HG02759 (cell line): Measurements from ENCODE around the gene SSNA1.

Experiments used
- ATAC-seq: cut with Tn5 transposase; IDR thresholded peaks from one replicate; pipeline ENCODE4 v1.9.1; 2021; ENCODE audit warnings: mild to moderate bottlenecking, moderate library complexity; ENCODE audit not compliant: unreplicated experiment

The SSNA1 gene

GRCh38 chr9:137188490-137189296 is at the start of gene SSNA1, which contains the start of gene ANAPC2:
TSS of gene SSNA1 (plus strand) at chr9:137188676. CDS start at chr9:137188727, 51 bp downstream.
TSS of gene ANAPC2 (minus strand) at chr9:137188560. CDS start at chr9:137188532, 28 bp downstream.
- peak; percentile 88 for ATAC-seq

GRCh38 chr9:137138722-137139467 is 49.6 kb upstream of the SSNA1 start, which contains the start of gene GRIN1:
TSS of gene GRIN1 (plus strand) at chr9:137139154. CDS start at chr9:137139487, 333 bp downstream.
- ATAC-seq = no peak

- no peak for ATAC-seq
These were observed 48.9 kb upstream of the SSNA1 start for GRCh38 chr9:137139468-137140150.

GRCh38 chr9:137140151-137141012 is 48.1 kb upstream of the SSNA1 start:
- ATAC-seq = no peak

- ATAC-seq = no peak
These were observed 47.2 kb upstream of the SSNA1 start for GRCh38 chr9:137141050-137141810.

- no peak for ATAC-seq
These were observed 46.2 kb upstream of the SSNA1 start for GRCh38 chr9:137141976-137142936.

GRCh38 chr9:137143459-137143858 is 45.0 kb upstream of the SSNA1 start:
- ATAC-seq = no peak

- no peak for ATAC-seq
These were observed 42.5 kb upstream of the SSNA1 start for GRCh38 chr9:137145731-137146526.

- no peak for ATAC-seq
These were observed 42.0 kb upstream of the SSNA1 start for GRCh38 chr9:137146527-137146918.

GRCh38 chr9:137147091-137147792 is 41.2 kb upstream of the SSNA1 start:
- no peak for ATAC-seq

- no peak for ATAC-seq
These were observed 40.7 kb upstream of the SSNA1 start for GRCh38 chr9:137147793-137148160.

GRCh38 chr9:137148242-137148641 is 40.2 kb upstream of the SSNA1 start:
- no peak for ATAC-seq

- ATAC-seq = no peak
These were observed 39.8 kb upstream of the SSNA1 start for GRCh38 chr9:137148661-137149060.

- no peak for ATAC-seq
These were observed 39.1 kb upstream of the SSNA1 start for GRCh38 chr9:137149363-137149762.

GRCh38 chr9:137149942-137150616 is 38.4 kb upstream of the SSNA1 start:
- peak; percentile 30 for ATAC-seq

- ATAC-seq = peak; percentile 57
These were observed 37.6 kb upstream of the SSNA1 start for GRCh38 chr9:137150617-137151457.
